SIG-M5 (cell line): ENCODE data around the gene UBTF.

Experiments
- DNase-seq: peaks from one replicate; lab custom pipeline; 2025; lab: John Stamatoyannopoulos, UW

The UBTF gene

GRCh38 chr17:44197980-44198720 lies 21.3 kb downstream of the UBTF start:
- DNase-seq: peak; percentile 57

DNA sequence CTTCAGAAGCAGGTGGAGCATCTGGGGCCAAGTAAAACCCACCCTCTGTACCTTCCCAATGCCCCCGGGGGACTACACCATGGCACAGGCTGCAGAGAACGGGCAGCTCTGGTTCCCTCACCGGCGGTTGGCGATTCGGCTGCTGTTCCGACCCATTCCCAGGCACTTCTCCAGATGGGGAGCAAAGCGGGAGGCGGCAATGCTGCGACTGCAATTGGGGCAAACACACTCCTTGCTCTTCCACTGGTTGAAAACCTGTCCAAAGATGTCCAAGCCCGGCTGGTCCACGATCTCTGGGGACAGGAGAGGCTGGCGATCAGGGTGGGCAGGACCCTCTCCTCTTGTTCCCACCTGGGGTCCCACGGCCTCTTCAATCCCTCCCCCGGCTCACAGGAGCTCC lies 22.4 kb downstream of the UBTF start:
- DNase-seq: no peak

GRCh38 chr17:44193326-44194084 lies 26.0 kb downstream of the UBTF start:
- DNase-seq: no peak

DNA sequence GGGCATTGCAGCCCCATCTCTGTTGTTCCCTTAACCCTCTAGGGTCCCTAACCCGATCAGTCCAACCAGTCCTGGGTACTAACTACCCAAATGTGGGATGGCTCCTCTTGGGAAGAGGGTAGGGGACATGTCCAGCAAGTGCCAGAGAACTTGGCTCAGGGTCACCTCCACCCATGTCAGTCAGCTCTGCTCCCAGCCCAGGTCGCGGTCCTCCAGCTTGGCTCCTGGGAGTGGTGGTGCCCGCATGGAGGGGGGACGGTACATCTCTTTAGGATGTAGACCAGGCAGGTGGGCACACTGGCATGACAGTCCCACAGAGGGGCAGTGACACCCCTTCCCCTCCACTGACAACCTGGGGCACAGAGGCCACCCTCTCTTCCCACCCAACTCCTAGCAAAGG lies 26.7 kb downstream of the UBTF start:
- DNase-seq: no peak

DNA sequence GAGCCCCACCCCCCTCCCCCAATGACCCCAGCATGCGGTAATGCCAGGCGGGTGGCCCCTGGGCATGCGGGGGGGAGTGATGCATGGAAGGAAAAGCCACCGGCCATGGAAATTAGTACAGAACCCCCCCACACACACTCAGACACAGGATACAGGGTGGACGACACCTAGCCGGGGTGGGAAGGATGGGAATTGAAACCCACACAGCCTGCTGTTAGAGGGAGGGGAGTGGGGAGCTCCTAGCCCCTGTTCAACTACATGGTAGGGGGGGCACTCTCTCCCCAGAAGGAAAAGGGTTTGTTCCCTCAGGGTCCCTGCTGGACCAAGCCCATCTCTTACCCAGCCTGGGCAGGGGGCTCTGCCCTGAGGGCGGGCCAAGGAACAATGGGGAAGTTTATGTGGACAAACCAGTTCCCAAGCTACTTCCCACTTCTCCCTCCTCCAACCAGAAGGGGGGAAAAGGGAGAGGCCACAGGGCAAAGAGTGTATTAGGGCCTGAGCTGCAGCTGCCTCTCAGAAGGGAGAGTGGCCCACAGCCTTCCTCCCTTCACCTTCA lies 27.5 kb downstream of the UBTF start:
- no peak for DNase-seq

- no peak for DNase-seq
Measured at GRCh38 chr17:44191369-44191768, 28.1 kb downstream of the UBTF start.

DNA sequence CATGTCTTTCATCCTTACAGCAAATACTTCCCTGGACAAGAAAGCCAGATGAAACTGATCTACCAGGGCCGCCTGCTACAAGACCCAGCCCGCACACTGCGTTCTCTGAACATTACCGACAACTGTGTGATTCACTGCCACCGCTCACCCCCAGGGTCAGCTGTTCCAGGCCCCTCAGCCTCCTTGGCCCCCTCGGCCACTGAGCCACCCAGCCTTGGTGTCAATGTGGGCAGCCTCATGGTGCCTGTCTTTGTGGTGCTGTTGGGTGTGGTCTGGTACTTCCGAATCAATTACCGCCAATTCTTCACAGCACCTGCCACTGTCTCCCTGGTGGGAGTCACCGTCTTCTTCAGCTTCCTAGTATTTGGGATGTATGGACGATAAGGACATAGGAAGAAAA lies 29.0 kb downstream of the UBTF start:
- DNase-seq: no peak

GRCh38 chr17:44188576-44189403 lies 30.7 kb downstream of the UBTF start:
- DNase-seq: no peak

DNA sequence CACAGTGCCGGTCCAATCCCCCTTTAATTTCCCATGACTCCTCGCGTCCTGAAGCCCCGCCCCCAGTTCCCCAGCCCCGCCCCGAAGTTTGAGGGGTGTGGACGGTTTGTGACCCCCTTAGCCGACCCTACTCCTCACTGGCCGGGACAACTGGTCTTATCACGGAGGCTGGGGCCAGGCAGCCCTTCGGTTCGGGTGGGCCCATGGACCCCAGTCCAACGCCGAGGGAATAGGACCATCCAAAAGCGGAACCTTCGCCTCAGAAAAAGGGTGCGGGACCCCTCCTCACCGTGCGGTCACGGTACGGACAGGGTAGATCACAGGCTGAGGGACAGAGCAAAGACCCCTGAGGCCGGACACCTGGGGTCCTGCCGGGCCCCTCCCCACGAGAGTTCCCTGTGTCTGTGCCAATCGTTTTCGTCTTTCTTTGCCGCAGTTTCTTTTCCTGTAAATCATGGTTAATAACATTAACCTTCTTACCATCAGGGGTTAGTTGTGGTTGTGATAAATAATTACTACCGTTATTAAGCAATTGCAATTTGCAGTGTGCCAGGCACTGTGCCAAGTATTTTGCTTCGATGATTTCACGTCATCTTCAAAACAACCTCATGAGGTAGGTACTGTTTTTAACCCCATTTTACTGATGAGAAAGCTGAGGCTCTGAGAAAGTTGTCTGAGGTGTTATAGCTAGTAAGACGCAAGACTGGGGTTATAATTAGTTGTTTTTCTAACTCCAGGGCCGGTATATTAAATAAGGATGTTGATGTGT lies 32.2 kb downstream of the UBTF start:
- DNase-seq: no peak

GRCh38 chr17:44186307-44187130 lies 33.0 kb downstream of the UBTF start, which contains the start of gene TMUB2:
TMUB2 (plus strand) TSS chr17:44186972; CDS start chr17:44187709, 737 bp downstream.
- DNase-seq: peak; percentile 98

DNA sequence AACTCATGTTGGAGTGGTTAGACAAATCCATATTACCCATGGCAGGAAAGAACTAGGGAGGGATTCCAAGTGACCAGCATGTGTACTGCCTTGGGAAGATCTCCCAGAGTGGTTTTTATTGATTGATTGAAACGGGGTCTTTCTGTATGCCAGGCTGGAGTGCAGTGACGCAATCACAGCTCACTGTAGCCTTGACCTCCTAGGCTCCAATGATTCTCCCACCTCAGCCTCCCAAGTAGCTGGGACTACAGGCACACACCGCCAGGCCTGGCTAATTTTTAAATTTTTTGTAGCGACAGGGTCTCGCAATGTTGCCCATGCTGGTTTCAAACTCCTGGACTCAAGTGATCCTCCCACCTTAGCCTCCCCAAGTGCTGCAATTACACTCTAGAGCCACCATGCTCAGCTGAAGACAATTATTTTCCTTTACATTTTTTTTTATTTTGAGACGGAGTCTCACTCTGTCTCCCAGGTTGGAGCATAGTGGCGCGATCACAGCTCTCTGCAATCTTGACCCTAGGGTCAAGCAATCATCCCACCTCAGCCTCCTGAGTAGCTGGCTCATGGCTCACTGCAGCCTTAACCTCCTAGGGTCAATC lies 35.2 kb downstream of the UBTF start:
- no peak for DNase-seq

- DNase-seq: no peak
Measured at GRCh38 chr17:44183024-44183423, 36.5 kb downstream of the UBTF start.

DNA sequence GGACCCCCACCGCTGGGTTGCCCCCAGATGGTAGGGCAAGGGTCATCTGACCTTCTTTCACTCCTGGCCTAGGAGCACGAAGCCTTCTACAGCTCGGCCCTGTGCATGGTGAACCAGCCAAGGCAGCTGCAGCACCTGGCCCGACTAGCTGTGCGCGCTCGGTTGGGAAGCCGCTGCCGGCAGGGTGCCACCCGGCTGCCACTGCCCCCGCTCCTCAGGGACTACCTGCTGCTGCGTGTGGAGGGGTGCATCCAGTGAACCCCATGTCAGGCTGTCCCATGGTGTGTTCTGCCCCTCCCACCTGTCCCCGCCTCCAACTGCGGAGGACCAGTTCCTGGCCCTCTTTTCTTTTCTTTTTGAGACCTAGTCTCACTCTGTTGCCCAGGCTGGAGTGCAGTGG lies 41.3 kb downstream of the UBTF start:
- no peak for DNase-seq

GRCh38 chr17:44177640-44178039 lies 41.8 kb downstream of the UBTF start:
- DNase-seq: no peak

DNA sequence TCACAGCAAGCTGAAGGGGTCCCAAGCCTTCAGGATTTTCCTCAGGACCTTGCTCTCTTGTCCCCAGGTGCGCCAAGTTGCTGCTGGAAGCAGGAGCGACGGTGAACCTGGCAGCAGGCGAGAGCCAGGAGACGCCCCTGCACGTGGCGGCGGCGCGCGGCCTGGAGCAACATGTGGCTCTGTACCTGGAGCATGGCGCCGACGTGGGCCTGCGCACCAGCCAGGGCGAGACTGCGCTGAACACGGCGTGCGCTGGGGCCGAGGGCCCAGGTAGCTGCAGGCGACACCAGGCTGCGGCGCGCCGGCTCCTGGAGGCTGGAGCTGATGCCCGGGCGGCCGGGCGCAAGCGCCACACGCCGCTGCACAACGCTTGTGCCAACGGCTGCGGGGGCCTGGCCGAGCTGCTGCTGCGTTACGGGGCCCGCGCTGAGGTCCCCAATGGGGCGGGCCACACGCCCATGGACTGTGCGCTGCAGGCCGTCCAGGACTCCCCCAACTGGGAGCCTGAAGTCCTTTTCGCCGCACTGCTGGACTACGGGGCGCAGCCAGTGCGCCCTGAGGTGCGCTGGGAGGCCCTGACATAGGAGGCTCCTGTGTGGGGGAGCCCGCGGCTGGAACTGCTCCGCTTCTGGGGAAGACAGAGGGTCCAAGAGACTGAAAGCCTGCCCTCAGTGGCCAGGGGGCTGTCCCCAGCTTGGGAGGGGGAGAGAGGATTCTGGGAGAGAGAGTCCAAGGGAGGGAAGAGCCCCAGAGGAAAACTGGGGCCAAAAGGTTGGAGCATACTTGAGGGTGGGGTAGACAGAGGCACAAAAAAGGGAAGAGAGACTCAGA lies 42.6 kb downstream of the UBTF start:
- no peak for DNase-seq

DNA sequence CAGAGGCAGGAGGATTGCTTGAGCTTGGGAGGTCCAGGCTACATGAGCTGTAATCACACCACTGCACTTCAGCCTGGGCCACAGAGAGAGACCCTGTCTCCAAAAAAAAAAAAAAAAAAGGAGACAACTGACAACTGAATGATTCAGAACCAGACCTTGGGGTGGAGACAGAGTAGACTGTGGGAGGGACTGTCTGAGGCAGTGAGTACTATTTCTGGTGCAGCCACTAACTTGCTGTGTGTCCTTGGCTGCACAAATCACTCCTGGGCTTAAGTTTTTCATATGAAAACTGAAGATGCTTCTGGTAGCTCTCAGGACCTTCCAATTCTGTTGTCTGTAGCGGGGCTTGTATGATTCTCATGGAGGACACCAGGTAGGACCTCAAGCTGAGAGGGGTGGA lies 43.2 kb downstream of the UBTF start:
- no peak for DNase-seq

DNA sequence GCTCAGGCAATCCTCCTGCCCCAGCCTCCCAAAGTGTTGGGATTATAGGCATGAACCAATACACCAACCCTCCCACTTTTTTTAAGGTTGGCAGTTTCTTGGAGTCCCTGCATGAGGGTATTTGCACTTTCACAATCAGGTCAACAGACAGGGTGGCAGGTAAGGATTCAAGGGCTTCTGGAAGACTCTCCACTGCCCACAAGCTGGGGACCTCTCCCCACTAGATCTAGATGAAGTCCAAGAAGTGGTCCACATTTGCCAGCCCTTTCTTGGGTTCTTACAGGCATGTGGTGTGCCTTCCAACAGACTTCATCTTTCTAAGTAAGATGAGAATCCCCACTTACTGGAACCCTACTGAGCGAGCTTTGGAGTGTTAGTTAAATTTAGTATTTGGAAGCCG lies 45.0 kb downstream of the UBTF start:
- DNase-seq: no peak

DNA sequence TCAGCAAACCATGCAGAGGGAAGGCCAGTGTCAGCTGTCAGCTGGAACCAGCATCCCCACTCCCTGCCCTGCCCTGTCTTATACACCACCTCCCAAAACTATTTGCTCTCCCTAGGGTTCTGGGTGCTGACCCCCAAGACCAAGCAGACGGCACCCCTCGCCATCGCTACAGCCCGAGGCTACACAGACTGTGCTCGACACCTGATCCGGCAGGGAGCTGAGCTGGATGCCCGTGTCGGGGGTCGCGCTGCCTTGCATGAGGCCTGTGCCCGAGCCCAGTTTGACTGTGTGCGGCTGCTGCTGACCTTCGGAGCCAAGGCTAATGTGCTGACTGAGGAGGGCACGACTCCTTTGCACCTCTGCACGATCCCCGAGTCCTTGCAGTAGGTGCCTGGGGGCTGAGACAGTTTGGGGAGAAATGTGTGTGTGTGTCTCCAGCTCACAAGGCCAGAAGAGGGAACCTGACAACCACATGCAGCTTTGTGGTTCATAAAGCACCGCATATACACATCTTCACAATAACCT lies 47.5 kb downstream of the UBTF start:
- DNase-seq: no peak
